NCI-H345 (cell line): ENCODE data around the gene TMEM120A.

Source experiments
- DNase-seq: peaks from one replicate; lab custom pipeline; 2025; lab: John Stamatoyannopoulos, UW

The TMEM120A gene

GRCh38 chr7:75980430-75981202, 13.8 kb downstream of the TMEM120A start:
- no peak for DNase-seq

GRCh38 chr7:75979759-75980429, 14.5 kb downstream of the TMEM120A start:
- no peak for DNase-seq

- DNase-seq, result no peak
Measured at GRCh38 chr7:75977743-75978142, 16.7 kb downstream of the TMEM120A start.

GRCh38 chr7:75971961-75972763, 22.2 kb downstream of the TMEM120A start:
- DNase-seq, result no peak

GRCh38 chr7:75971309-75971960, 23.0 kb downstream of the TMEM120A start:
- DNase-seq, result no peak

GRCh38 chr7:75969704-75970498, 24.5 kb downstream of the TMEM120A start:
- no peak for DNase-seq

- no peak for DNase-seq
Measured at GRCh38 chr7:75969182-75969581, 25.2 kb downstream of the TMEM120A start.

DNA sequence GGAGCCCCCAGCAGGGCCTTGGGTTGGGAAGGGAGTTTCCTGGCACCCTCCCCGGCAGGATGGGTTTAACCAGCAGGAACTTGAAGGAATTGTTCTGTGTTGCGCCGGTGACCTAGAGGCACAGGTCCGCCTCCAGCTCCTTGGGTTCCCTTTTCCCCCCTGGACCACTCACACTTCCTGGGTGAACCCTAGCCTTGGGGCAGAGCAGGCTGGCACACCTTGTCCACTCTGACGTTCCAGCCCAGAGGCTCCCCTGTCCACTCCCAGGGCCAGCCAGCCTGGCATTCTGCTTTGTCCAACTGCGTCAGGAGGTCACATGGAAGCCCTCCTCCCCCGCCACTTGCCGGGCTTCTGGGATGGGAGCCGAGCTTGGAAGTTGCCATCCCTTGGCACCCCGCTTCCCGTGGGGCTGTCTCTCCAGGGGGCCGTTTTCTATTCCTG, 25.8 kb downstream of the TMEM120A start:
- DNase-seq, result no peak

DNA sequence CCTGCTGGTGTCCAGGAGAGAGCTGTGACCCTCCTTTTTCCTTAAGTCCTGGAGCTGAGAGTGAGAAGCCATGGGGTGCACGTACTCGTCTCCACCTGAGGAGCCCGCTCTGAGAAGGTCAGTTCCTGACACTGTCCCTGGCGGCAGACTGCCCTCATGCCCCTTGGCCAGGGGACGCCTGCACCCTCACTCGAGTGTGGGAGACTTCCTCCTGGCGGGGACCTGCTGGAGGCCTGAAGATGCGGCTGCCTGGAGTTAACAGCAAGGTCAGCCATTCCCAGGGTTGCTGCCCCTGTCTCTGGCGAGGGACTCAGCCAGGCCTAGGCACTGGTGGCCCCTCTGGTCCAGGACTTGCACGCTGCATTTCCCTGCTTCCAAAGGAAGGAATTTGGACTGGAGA, 26.4 kb downstream of the TMEM120A start:
- DNase-seq, result no peak

GRCh38 chr7:75967487-75967997, 26.9 kb downstream of the TMEM120A start:
- no peak for DNase-seq

DNA sequence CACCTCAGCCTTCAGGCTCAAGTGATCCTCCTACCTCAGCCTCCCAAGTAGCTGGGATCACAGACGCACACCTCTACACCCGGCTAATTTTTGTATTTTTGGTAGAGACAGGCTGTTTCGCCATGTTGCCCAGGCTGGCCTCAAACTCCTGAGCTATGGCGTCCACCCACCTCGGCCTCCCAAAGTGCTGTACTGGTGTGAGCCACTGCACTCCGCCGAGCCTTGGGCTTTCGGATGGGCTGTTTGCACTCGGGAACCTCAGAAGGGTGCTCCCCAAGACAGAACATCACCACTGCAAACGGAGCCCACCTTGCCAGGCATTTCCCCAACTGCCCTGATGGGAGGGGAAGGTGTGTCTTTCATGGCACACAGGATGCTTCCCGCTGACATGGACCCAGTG, 27.3 kb downstream of the TMEM120A start:
- no peak for DNase-seq

GRCh38 chr7:75966190-75966961, 28.0 kb downstream of the TMEM120A start:
- peak; percentile 48 for DNase-seq

GRCh38 chr7:75965617-75966016, 28.8 kb downstream of the TMEM120A start:
- no peak for DNase-seq

GRCh38 chr7:75963381-75963995, 30.9 kb downstream of the TMEM120A start:
- DNase-seq, result no peak

DNA sequence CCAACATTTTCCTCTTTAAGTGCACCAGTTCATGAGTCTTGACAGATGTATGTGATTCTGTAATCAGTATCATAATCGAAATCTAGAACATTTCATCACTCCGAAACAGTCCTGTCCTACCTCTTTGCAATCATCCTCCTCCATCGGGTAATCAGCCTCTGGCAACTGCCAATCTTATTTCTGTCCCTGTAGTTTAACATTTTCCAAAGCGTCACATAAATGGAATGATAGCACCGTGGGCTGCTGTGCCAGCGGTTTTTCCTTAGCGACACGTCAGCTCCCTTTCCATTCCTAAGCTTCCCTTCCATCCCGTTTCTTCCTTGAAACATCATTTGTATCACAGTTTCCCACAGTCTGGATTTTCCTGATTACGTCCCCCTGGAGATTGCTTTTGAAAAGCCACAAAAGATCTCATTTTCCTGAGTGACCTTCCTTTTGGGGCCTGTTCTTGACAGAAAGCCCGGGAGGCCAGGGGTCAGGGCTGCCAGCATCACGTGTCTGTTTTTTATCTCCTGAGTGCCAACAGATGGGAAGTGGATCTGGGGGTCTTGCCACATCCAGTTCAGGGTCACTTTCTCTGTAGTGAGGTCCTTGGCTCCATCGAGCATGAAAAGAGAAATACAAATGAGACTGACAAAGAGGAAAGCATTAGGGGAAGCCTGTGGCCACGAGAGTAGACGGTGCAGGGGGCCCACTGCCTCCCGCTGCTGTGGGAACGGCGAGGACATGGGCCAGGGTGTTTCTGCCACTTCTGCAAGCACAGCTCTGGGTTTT, 31.6 kb downstream of the TMEM120A start:
- DNase-seq, result no peak

GRCh38 chr7:75961218-75961617, 33.2 kb downstream of the TMEM120A start:
- no peak for DNase-seq

- DNase-seq, result no peak
Measured at GRCh38 chr7:75960372-75960771, 34.0 kb downstream of the TMEM120A start.

GRCh38 chr7:75958802-75959543, 35.4 kb downstream of the TMEM120A start:
- no peak for DNase-seq
